Measurements from ENCODE around the gene IP6K3. TPM values are rescaled to one million over a fixed set of nuclear protein-coding genes. Genes with fewer than 3 reads are reported as not detected.

Gene IP6K3
- total RNA-seq, 6 experiments from 2014 or later, result 0.25 to 0.83 (median 0.50) TPM; not detected in 2

- no peak for DNase-seq
- H3K4me1 Mint-ChIP-seq (ENCODE audit: low read depth), result peaks cover 5% of the 10 kb centered on the region; the same call in 1 of the 2 replicates
- TF ChIP-seq CTCF (IDR thresholded peaks at IDR 0.05), result no peak
- no peaks in the 10 kb centered on the region for H3K36me3 Mint-ChIP-seq (ENCODE audit: low read depth)
- H3K4me3 Mint-ChIP-seq, result no peak overlapping the region
- no peak overlapping the region for H3K27ac Mint-ChIP-seq
- peaks cover 55% of the 10 kb centered on the region for H3K27me3 Mint-ChIP-seq (ENCODE audit: insufficient read depth)
- no peaks in the 10 kb centered on the region for H3K9me3 Mint-ChIP-seq
Measured at GRCh38 chr6:33727932-33728331, 18.8 kb downstream of the IP6K3 start.

GRCh38 chr6:33727126-33727525 lies 19.6 kb downstream of the IP6K3 start:
- H3K9me3 Mint-ChIP-seq, result no peaks in the 10 kb centered on the region
- no peak overlapping the region for H3K27ac Mint-ChIP-seq
- no peak for DNase-seq
- peaks cover 61% of the 10 kb centered on the region for H3K27me3 Mint-ChIP-seq (ENCODE audit: insufficient read depth)
- H3K36me3 Mint-ChIP-seq (ENCODE audit: low read depth), result no peaks in the 10 kb centered on the region
- H3K4me1 Mint-ChIP-seq (ENCODE audit: low read depth), result no peaks in the 10 kb centered on the region
- H3K4me3 Mint-ChIP-seq, result no peak overlapping the region
- no peak for TF ChIP-seq CTCF (IDR thresholded peaks at IDR 0.05)

- no peak overlapping the region for H3K27ac Mint-ChIP-seq
- no peak for DNase-seq
- H3K9me3 Mint-ChIP-seq, result no peaks in the 10 kb centered on the region
- peaks cover 65% of the 10 kb centered on the region for H3K27me3 Mint-ChIP-seq (ENCODE audit: insufficient read depth)
- no peaks in the 10 kb centered on the region for H3K36me3 Mint-ChIP-seq (ENCODE audit: low read depth)
- H3K4me1 Mint-ChIP-seq (ENCODE audit: low read depth), result no peaks in the 10 kb centered on the region
- no peak overlapping the region for H3K4me3 Mint-ChIP-seq
- no peak for TF ChIP-seq CTCF (IDR thresholded peaks at IDR 0.05)
Measured at GRCh38 chr6:33726696-33727095, 20.0 kb downstream of the IP6K3 start.

- Mint-ChIP-seq H3K9me3 (no peaks in the 10 kb centered on the region), H3K4me1 (ENCODE audit: low read depth) (no peaks in the 10 kb centered on the region), H3K27ac (no peak overlapping the region), H3K36me3 (ENCODE audit: low read depth) (no peaks in the 10 kb centered on the region), H3K27me3 (ENCODE audit: insufficient read depth) (peaks cover 63% of the 10 kb centered on the region), H3K4me3 (no peak overlapping the region)
- DNase-seq, result no peak
- no peak for TF ChIP-seq CTCF (IDR thresholded peaks at IDR 0.05)
Measured at GRCh38 chr6:33725891-33726673, 20.6 kb downstream of the IP6K3 start.

- no peak for DNase-seq
- Mint-ChIP-seq H3K27ac (no peak overlapping the region), H3K36me3 (ENCODE audit: low read depth) (no peaks in the 10 kb centered on the region), H3K4me3 (no peak overlapping the region), H3K4me1 (ENCODE audit: low read depth) (no peaks in the 10 kb centered on the region), H3K27me3 (ENCODE audit: insufficient read depth) (peaks cover 58% of the 10 kb centered on the region), H3K9me3 (no peaks in the 10 kb centered on the region)
- no peak for TF ChIP-seq CTCF (IDR thresholded peaks at IDR 0.05)
Measured at GRCh38 chr6:33725222-33725621, 21.5 kb downstream of the IP6K3 start.
